ENCODE measurements around the gene S100P.
"Not testable (repeated sequence)": the region's sequence is repeated elsewhere in the genome, so short reads cannot be mapped to it uniquely, and the experiment has no call there.

The S100P gene

GRCh38 chr4:6673191-6673659 lies 20.5 kb upstream of the S100P start:
- DNase-seq (ENCODE audit: low read depth in 2 of 2) = not testable (repeated sequence)

- peak; percentile 84 to 88 for DNase-seq (ENCODE audit: low read depth in 2 of 2)
Measured at GRCh38 chr4:6673660-6674499, 19.8 kb upstream of the S100P start.

- peak in 1 of 2 donors; percentile 42 for DNase-seq (ENCODE audit: low read depth in 2 of 2)
Measured at GRCh38 chr4:6674500-6675149, 19.1 kb upstream of the S100P start.

GRCh38 chr4:6676722-6677558 lies 16.7 kb upstream of the S100P start:
- DNase-seq (ENCODE audit: low read depth in 2 of 2) = no peak

- DNase-seq (ENCODE audit: low read depth in 2 of 2) = no peak
Measured at GRCh38 chr4:6680372-6681034, 13.2 kb upstream of the S100P start.

GRCh38 chr4:6681191-6681590 lies 12.5 kb upstream of the S100P start:
- no peak for DNase-seq (ENCODE audit: low read depth in 2 of 2)

- DNase-seq (ENCODE audit: low read depth in 2 of 2) = no peak
Measured at GRCh38 chr4:6682862-6683590, 10.7 kb upstream of the S100P start.

GRCh38 chr4:6684656-6685055 lies 9.0 kb upstream of the S100P start:
- DNase-seq (ENCODE audit: low read depth in 2 of 2) = no peak

- no peak for DNase-seq (ENCODE audit: low read depth in 2 of 2)
Measured at GRCh38 chr4:6686104-6686787, 7.4 kb upstream of the S100P start.

- no peak for DNase-seq (ENCODE audit: low read depth in 2 of 2)
Measured at GRCh38 chr4:6687947-6688878, 5.5 kb upstream of the S100P start.

- DNase-seq (ENCODE audit: low read depth in 2 of 2) = peak; percentile 49 to 53
Measured at GRCh38 chr4:6688879-6689505, 4.7 kb upstream of the S100P start.

GRCh38 chr4:6689506-6689960 lies 4.1 kb upstream of the S100P start:
- DNase-seq (ENCODE audit: low read depth in 2 of 2) = no peak

GRCh38 chr4:6692379-6692778 lies 1.3 kb upstream of the S100P start:
- no peak for DNase-seq (ENCODE audit: low read depth in 2 of 2)

GRCh38 chr4:6692806-6693205 lies 872 bp upstream of the S100P start:
- no peak for DNase-seq (ENCODE audit: low read depth in 2 of 2)

GRCh38 chr4:6694177-6694901 lies 661 bp downstream of the S100P start:
- DNase-seq (ENCODE audit: low read depth in 2 of 2) = no peak

GRCh38 chr4:6695660-6696610 lies 2.3 kb downstream of the S100P start:
- no peak for DNase-seq (ENCODE audit: low read depth in 2 of 2)

- DNase-seq (ENCODE audit: low read depth in 2 of 2) = no peak
Measured at GRCh38 chr4:6696611-6697010, 2.9 kb downstream of the S100P start.
